ENCODE data around the gene ZPBP.

DNA sequence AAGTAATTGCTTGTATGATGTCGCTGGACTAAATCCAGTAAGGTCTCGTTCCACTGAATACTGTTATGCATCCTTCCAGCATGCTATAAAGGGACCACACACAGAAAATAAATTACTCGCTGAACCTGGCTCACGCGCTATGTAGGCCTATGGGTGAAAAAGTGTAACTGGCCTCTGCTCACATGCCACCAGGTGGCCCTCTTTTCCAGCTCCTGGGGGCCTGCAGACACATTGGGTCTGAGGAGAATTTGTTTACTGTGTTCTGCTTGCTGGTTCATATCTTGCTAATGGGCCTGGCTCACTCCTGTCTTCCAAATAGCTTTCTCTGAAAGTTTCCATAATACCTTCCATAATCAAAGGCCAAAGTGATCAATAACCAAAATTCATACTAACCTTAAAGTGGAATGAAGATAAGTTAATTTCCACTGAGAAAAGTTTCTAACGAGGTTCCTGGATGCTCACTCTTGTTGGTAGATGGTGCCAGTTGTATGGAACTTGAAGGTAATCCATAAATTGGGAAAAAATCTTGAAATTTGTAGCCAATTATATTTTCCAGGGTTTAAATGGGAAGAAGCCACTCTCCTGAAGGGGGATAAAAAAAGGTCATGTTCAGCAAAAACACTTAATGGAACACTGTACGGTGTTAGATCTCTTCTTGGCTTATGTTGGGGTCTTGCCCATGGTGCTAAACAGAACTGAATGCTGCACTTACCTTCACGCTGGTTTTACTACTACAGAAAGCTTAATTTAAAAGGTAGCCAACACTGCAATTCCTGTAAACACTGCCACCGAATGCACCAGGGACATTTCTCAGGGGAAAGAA is 27.0 kb upstream of the ZPBP start:
- TF ChIP-seq, protein P1, sequence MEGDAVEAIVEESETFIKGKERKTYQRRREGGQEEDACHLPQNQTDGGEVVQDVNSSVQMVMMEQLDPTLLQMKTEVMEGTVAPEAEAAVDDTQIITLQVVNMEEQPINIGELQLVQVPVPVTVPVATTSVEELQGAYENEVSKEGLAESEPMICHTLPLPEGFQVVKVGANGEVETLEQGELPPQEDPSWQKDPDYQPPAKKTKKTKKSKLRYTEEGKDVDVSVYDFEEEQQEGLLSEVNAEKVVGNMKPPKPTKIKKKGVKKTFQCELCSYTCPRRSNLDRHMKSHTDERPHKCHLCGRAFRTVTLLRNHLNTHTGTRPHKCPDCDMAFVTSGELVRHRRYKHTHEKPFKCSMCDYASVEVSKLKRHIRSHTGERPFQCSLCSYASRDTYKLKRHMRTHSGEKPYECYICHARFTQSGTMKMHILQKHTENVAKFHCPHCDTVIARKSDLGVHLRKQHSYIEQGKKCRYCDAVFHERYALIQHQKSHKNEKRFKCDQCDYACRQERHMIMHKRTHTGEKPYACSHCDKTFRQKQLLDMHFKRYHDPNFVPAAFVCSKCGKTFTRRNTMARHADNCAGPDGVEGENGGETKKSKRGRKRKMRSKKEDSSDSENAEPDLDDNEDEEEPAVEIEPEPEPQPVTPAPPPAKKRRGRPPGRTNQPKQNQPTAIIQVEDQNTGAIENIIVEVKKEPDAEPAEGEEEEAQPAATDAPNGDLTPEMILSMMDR (conservative IDR thresholded peaks at IDR 0.05 in 1 of 2, IDR thresholded peaks at IDR 0.05 in 1 of 2; ENCODE audit: low read depth in 1 of 2, low read length in 2 of 2), result no peak
- no peak for TF ChIP-seq EZH2 (IDR thresholded peaks at IDR 0.05; ENCODE audit: low read length, missing control alignments)
